H1 (cell line): ENCODE results near the gene YBX2. TPM values are rescaled to one million over a fixed set of nuclear protein-coding genes. Genes with fewer than 3 reads are reported as not detected.

Experiments
- CTCF ChIA-PET: fragments of 300-600 bp; sonication (Branson Sonifier 250); formaldehyde crosslinking; loops from one replicate; lab custom pipeline; 2021; ENCODE audit not compliant: partially characterized antibody; lab: Charles Lee
- POLR2A ChIA-PET: fragments of 300-600 bp; sonication (Branson Sonifier 250); formaldehyde crosslinking; loops from one replicate; lab custom pipeline; 2021; ENCODE audit warnings: inconsistent platforms; ENCODE audit not compliant: partially characterized antibody; lab: Charles Lee
- DNase-seq, 2 experiments: peaks; one replicate each; pipeline versions ENCODE4 v3.0.0 to v3.0.0-alpha.2; 2010 to 2022; ENCODE audit warnings: low spot score in 2 of 2, low read depth in 1 of 2, mixed read lengths in 1 of 2
- FAIRE-seq: peaks from 2 replicates; lab custom pipeline; 2011; peaks lifted over from hg19 to GRCh38; lab: Jason Lieb, UNC
- H2AFZ ChIP-seq: 2 replicates; pipeline ENCODE4 v1.8.1; 2012; ENCODE audit warnings: low read length, inconsistent platforms
- H2AK5ac ChIP-seq: 2 replicates; pipeline ENCODE4 v1.6.1; 2013; ENCODE audit warnings: low read depth, low read length
- H2BK120ac ChIP-seq: replicated peaks from 2 replicates; pipeline ENCODE3; 2013; ENCODE audit warnings: low read depth, low read length, inconsistent platforms
- H2BK12ac ChIP-seq: 2 replicates; pipeline ENCODE4 v1.6.1; 2013; ENCODE audit warnings: low read depth, low read length
- H2BK15ac ChIP-seq: 2 replicates; pipeline ENCODE4 v1.6.1; 2013; ENCODE audit warnings: low read length
- H2BK20ac ChIP-seq: 2 replicates; pipeline ENCODE4 v1.6.1; 2013; ENCODE audit warnings: low read length
- H2BK5ac ChIP-seq: 2 replicates; pipeline ENCODE4 v1.6.1; 2013; ENCODE audit warnings: low read depth, low read length
- H3K14ac ChIP-seq: 2 replicates; pipeline ENCODE4 v1.6.1; 2013; ENCODE audit warnings: inconsistent platforms; ENCODE audit not compliant: insufficient read length
- H3K18ac ChIP-seq: 2 replicates; pipeline ENCODE4 v1.6.1; 2013; ENCODE audit warnings: low read length; ENCODE audit errors: extremely low read depth
- H3K23ac ChIP-seq: 2 replicates; pipeline ENCODE4 v1.6.1; 2013; ENCODE audit warnings: inconsistent platforms; ENCODE audit not compliant: insufficient read length
- H3K23me2 ChIP-seq: 2 replicates; pipeline ENCODE4 v1.6.1; 2013; ENCODE audit warnings: low read depth, low read length
- H3K27ac ChIP-seq: 2 replicates; pipeline ENCODE4 v1.6.1; 2011; ENCODE audit warnings: low read depth, low read length, inconsistent platforms
- H3K27me3 ChIP-seq, 4 experiments: replicated peaks in 1 of 4; 1 replicate in 1 of 4; 2 replicates in 3 of 4; pipeline versions ENCODE4 v1.6.1 to v1.8.1; 2011 to 2013; ENCODE audit warnings: low read length in 3 of 4, mild to moderate bottlenecking in 3 of 4, inconsistent platforms in 2 of 4, mixed read lengths in 2 of 4, moderate library complexity in 1 of 4; ENCODE audit not compliant: control insufficient read depth in 3 of 4, insufficient read depth in 3 of 4; ENCODE audit errors: extremely low read depth in 1 of 4
- H3K36me3 ChIP-seq, 4 experiments: 2 replicates each; pipeline versions ENCODE4 v1.6.1 to v1.8.1; 2011 to 2013; ENCODE audit warnings: mild to moderate bottlenecking in 4 of 4, low read length in 3 of 4, moderate library complexity in 2 of 4, control low read depth in 1 of 4, inconsistent platforms in 1 of 4; ENCODE audit not compliant: insufficient read depth in 4 of 4, control insufficient read depth in 2 of 4
- H3K4ac ChIP-seq: replicated peaks from 2 replicates; pipeline ENCODE3; 2013; ENCODE audit warnings: low read length, low read depth, mixed read lengths, inconsistent platforms; ENCODE audit not compliant: insufficient read length
- H3K4me1 ChIP-seq, 4 experiments: replicated peaks in 1 of 4; 1 replicate in 1 of 4; 2 replicates in 3 of 4; pipeline versions ENCODE4 v1.6.1 to v1.8.1; 2011 to 2013; ENCODE audit warnings: low read length in 3 of 4, inconsistent platforms in 2 of 4, mixed read lengths in 1 of 4; ENCODE audit not compliant: insufficient read depth in 4 of 4, control insufficient read depth in 3 of 4
- H3K4me2 ChIP-seq, 2 experiments: 2 replicates each; pipeline versions ENCODE4 v1.6.1 to v1.8.1; 2011 to 2013; ENCODE audit warnings: low read depth in 2 of 2, low read length in 2 of 2, control low read depth in 1 of 2, inconsistent platforms in 1 of 2, mild to moderate bottlenecking in 1 of 2; ENCODE audit not compliant: insufficient read depth in 1 of 2
- H3K4me3 ChIP-seq, 4 experiments: fragments of 200-600, 300-600 bp in 1 of 4; sonication (generic), shearing (Covaris generic), sonication (Bioruptor Twin) in 1 of 4; 2 replicates each; pipeline versions ENCODE4 v1.5.1 to v1.8.1; 2011 to 2016; ENCODE audit warnings: low read length in 4 of 4, low read depth in 3 of 4, control low read depth in 2 of 4, inconsistent platforms in 2 of 4, mild to moderate bottlenecking in 2 of 4, mixed read lengths in 1 of 4, moderate library complexity in 1 of 4; ENCODE audit not compliant: insufficient read depth in 2 of 4; ENCODE audit errors: extremely low read depth in 1 of 4
- H3K56ac ChIP-seq: replicated peaks from 2 replicates; pipeline ENCODE3; 2013; ENCODE audit warnings: low read depth, mild to moderate bottlenecking, mixed read lengths, low read length, inconsistent platforms; ENCODE audit not compliant: insufficient read length
- H3K79me1 ChIP-seq: 2 replicates; pipeline ENCODE4 v1.6.1; 2013; ENCODE audit warnings: low read depth, low read length, control low read depth
- H3K79me2 ChIP-seq, 2 experiments: 2 replicates each; pipeline versions ENCODE4 v1.6.1 to v1.8.1; 2012 to 2013; ENCODE audit warnings: low read length in 2 of 2, mild to moderate bottlenecking in 2 of 2, inconsistent platforms in 1 of 2; ENCODE audit not compliant: insufficient read depth in 2 of 2, control insufficient read depth in 1 of 2
- H3K9ac ChIP-seq, 4 experiments: replicated peaks in 1 of 4; 1 replicate in 1 of 4; 2 replicates in 3 of 4; pipeline versions ENCODE4 v1.6.1 to v1.8.1; 2011 to 2013; ENCODE audit warnings: low read depth in 3 of 4, low read length in 3 of 4, control low read depth in 2 of 4, mild to moderate bottlenecking in 2 of 4, moderate library complexity in 2 of 4, inconsistent platforms in 1 of 4; ENCODE audit errors: extremely low read depth in 1 of 4
- H3K9me3 ChIP-seq, 2 experiments: 2 replicates each; pipeline versions ENCODE4 v1.6.1 to v1.8.1; 2012 to 2013; ENCODE audit warnings: mild to moderate bottlenecking in 2 of 2, moderate library complexity in 2 of 2, control low read depth in 1 of 2, inconsistent platforms in 1 of 2, low read depth in 1 of 2, low read length in 1 of 2, mixed read lengths in 1 of 2; ENCODE audit not compliant: insufficient read depth in 2 of 2
- H4K20me1 ChIP-seq, 2 experiments: replicated peaks in 1 of 2; 2 replicates each; pipeline versions ENCODE3 to v1.8.1; 2011 to 2013; ENCODE audit warnings: inconsistent platforms in 2 of 2, low read length in 2 of 2, mild to moderate bottlenecking in 1 of 2; ENCODE audit not compliant: insufficient read depth in 2 of 2, control insufficient read depth in 1 of 2
- H4K5ac ChIP-seq: 2 replicates; pipeline ENCODE4 v1.6.1; 2013; ENCODE audit warnings: low read length, low read depth, mixed read lengths, inconsistent platforms; ENCODE audit not compliant: insufficient read length
- H4K8ac ChIP-seq: 2 replicates; pipeline ENCODE4 v1.8.0; 2013; ENCODE audit warnings: mild to moderate bottlenecking, moderate library complexity, low read length, inconsistent platforms; ENCODE audit not compliant: insufficient read depth; ENCODE audit errors: extremely low read depth
- H4K91ac ChIP-seq: replicated peaks from 2 replicates; pipeline ENCODE3; 2013; ENCODE audit warnings: low read length, mixed read lengths, inconsistent platforms; ENCODE audit not compliant: insufficient read length
- BRCA1 ChIP-seq: IDR thresholded peaks from 2 replicates; pipeline ENCODE4 v1.6.1; 2012; ENCODE audit warnings: low read depth, low read length, improper control_type of control experiment
- CHD2 ChIP-seq: IDR thresholded peaks from 2 replicates; pipeline ENCODE4 v1.6.1; 2012; ENCODE audit warnings: low read length, improper control_type of control experiment
- EP300 ChIP-seq, 2 experiments: IDR thresholded peaks; 1 replicate in 1 of 2; 2 replicates in 1 of 2; pipeline ENCODE4 v1.6.1; 2011 to 2012; ENCODE audit warnings: low read depth in 2 of 2, low read length in 2 of 2, mild to moderate bottlenecking in 2 of 2, borderline replicate concordance in 1 of 2, inconsistent platforms in 1 of 2, moderate library complexity in 1 of 2
- FOSL1 ChIP-seq: IDR thresholded peaks from 2 replicates; pipeline ENCODE4 v1.6.1; 2011; ENCODE audit warnings: mild to moderate bottlenecking, low read depth, low read length, moderate library complexity; ENCODE audit not compliant: insufficient read depth
- RBBP5 ChIP-seq: IDR thresholded peaks from 2 replicates; pipeline ENCODE4 v1.7.1; 2012; ENCODE audit warnings: low read depth, mild to moderate bottlenecking, inconsistent platforms, low read length, moderate library complexity, borderline replicate concordance
- RXRA ChIP-seq: IDR thresholded peaks from 2 replicates; pipeline ENCODE4 v1.6.1; 2011; ENCODE audit warnings: low read depth, mild to moderate bottlenecking, low read length, moderate library complexity; ENCODE audit not compliant: insufficient read depth
- SAP30 ChIP-seq: fragments of 300-600 bp; sonication (generic); IDR thresholded peaks from 2 replicates; pipeline ENCODE4 v1.7.1; 2012; ENCODE audit warnings: low read length, moderate library complexity, mild to moderate bottlenecking, inconsistent platforms; ENCODE audit not compliant: insufficient read depth, insufficient replicate concordance
- SIX5 ChIP-seq: IDR thresholded peaks from 2 replicates; pipeline ENCODE4 v1.6.1; 2011; ENCODE audit warnings: mild to moderate bottlenecking, low read depth, low read length
- SUZ12 ChIP-seq: fragments of 200-600 bp; sonication (generic); IDR thresholded peaks from 2 replicates; pipeline ENCODE4 v1.6.1; 2012; ENCODE audit warnings: mild to moderate bottlenecking, inconsistent platforms, low read length, moderate library complexity, mixed read lengths
- TBP ChIP-seq: IDR thresholded peaks from 2 replicates; pipeline ENCODE4 v1.6.1; 2011; ENCODE audit warnings: low read depth, low read length, improper control_type of control experiment
- TCF12 ChIP-seq: IDR thresholded peaks from 2 replicates; pipeline ENCODE4 v1.6.1; 2011; ENCODE audit warnings: low read depth, mild to moderate bottlenecking, low read length
- WGBS, 2 experiments: shearing (Covaris generic) in 1 of 2; methylation state at CpG; one replicate each; pipeline versions ENCODE4 v1.1.6 to v1.1.7; 2013 to 2015; ENCODE audit warnings: low lambda C conversion rate in 2 of 2, mixed read lengths in 2 of 2, inconsistent platforms in 1 of 2, low coverage in 1 of 2, missing lambda C conversion rate in 1 of 2; ENCODE audit not compliant: insufficient replicate concordance in 2 of 2, insufficient coverage in 1 of 2, insufficient read length in 1 of 2; ENCODE audit errors: extremely low coverage in 1 of 2, missing lambda C conversion rate in 1 of 2; 5-methylcytosine and 5-hydroxymethylcytosine counted together
- polyA plus RNA-seq, 7 experiments: library from polyadenylated mRNA; depleted of rRNA in 3 of 7; stranded (reverse) in 5 of 7; unstranded in 2 of 7; fragments of >200 nt in 5 of 7; fragments of 200-250 nt in 2 of 7; gene quantifications; 1 replicate in 5 of 7; 2 replicates in 1 of 7; 4 replicates in 1 of 7; pipeline versions ENCODE4 v1.2.1 to v1.2.3, GENCODE V29; 2011 to 2013; ENCODE audit warnings: missing spikeins in 2 of 7, mixed read lengths in 2 of 7
- total RNA-seq: library from RNA; stranded (reverse); fragmentation: NEBNext Ultra II Directional; extraction: Animal tissue kit (Norgen Biotek cat#: 25700); gene quantifications from 2 replicates; pipeline ENCODE4 v1.2.1, GENCODE V29; 2021
- TF ChIP-seq, protein P1 (sequence below): IDR thresholded peaks from 2 replicates; pipeline ENCODE4 v1.6.1; 2012; ENCODE audit warnings: inconsistent platforms
- TF ChIP-seq, protein P2 (sequence below): IDR thresholded peaks from 2 replicates; pipeline ENCODE4 v1.6.1; 2011; ENCODE audit warnings: low read depth, mild to moderate bottlenecking, low read length; ENCODE audit not compliant: insufficient read depth

The YBX2 gene
- total and polyA plus RNA-seq, 2 of the 8 experiments (the other 6 are each of a cell fraction or from before 2014, with no cell fraction given), result 19.2 to 30.5 TPM

DNA sequence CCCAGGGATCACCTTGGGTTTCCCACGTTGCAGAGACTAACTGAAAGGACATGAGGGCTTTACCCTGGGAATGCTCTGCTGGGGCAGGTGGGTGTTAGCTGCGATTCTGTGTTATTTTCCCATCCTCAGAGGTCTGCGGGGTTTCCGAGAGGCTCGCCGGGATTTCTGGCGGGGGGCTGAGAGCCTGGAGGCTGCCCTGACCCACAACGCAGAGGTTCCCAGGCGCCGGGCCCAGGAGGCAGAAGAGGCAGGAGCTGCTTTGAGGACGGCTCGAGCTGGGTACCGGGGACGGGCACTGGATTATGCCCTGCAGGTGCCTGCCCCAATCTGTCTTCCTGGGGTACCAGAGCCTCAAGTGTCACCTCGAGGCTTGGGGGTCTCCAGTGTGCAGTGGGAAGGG, 48.8 kb upstream of the YBX2 start:
- Histone ChIP-seq H2BK5ac (no peak overlapping the region), H2AFZ (no peak overlapping the region), H3K79me2 (no peaks in the 10 kb centered on the region), H2BK120ac (no peak overlapping the region), H3K4ac (no peak overlapping the region), H2BK12ac (no peak overlapping the region), H2AK5ac (no peak overlapping the region), H4K91ac (no peak overlapping the region), H3K79me1 (no peaks in the 10 kb centered on the region), H3K36me3 (no peaks in the 10 kb centered on the region; a peak in 1 of 8 replicates), H2BK20ac (no peak overlapping the region), H3K14ac (no peak overlapping the region), H4K5ac (no peak overlapping the region), H3K18ac (no peak overlapping the region), H3K27ac (no peak overlapping the region), H3K56ac (no peak overlapping the region), H2BK15ac (no peak overlapping the region), H4K20me1 (no peaks in the 10 kb centered on the region), H3K23me2 (no peaks in the 10 kb centered on the region), H3K4me3 (no peak overlapping the region), H4K8ac (peak overlapping the region; percentile 5; the same call in 1 of the 2 replicates), H3K4me2 (no peak overlapping the region), H3K9me3 (no peaks in the 10 kb centered on the region), H3K23ac (no peak overlapping the region), H3K4me1 (no peaks in the 10 kb centered on the region), H3K27me3 (no peaks in the 10 kb centered on the region), H3K9ac (no peak overlapping the region)
- FAIRE-seq (no peak), DNase-seq (no peak)
- CTCF ChIA-PET, result interaction anchor here (0.5 to 14.1 kb wide), 7 partner anchors 10 to 303 kb away, joined by 3 to 167 read pairs (median 3); partner anchors contain the start of genes NEURL4 and TMEM95
- POLR2A ChIA-PET, result interaction anchor here (1.0 to 3.7 kb wide), 7 partner anchors 13 to 218 kb away, joined by 3 to 20 read pairs (median 3); partner anchors contain the start of gene NEURL4
- WGBS, 2 experiments, result 94% methylated on average over 15 of the region's 15 CpGs; no CpG with 5 or more reads in 1 of the 2 experiments
- TF ChIP-seq SAP30 (no peak), BRCA1 (no peak), TCF12 (no peak), TBP (no peak), RBBP5 (no peak), SIX5 (no peak), EP300 (IDR thresholded peaks at IDR 0.05; ENCODE audit: borderline replicate concordance in 1 of 2, low read depth in 2 of 2, low read length in 2 of 2) (no peak), CHD2 (no peak), SUZ12 (no peak), RXRA (no peak), FOSL1 (no peak)
- TF ChIP-seq, protein P1, sequence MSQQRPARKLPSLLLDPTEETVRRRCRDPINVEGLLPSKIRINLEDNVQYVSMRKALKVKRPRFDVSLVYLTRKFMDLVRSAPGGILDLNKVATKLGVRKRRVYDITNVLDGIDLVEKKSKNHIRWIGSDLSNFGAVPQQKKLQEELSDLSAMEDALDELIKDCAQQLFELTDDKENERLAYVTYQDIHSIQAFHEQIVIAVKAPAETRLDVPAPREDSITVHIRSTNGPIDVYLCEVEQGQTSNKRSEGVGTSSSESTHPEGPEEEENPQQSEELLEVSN, result no peak
- TF ChIP-seq, protein P2, sequence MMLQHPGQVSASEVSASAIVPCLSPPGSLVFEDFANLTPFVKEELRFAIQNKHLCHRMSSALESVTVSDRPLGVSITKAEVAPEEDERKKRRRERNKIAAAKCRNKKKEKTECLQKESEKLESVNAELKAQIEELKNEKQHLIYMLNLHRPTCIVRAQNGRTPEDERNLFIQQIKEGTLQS, result no peak
